Prostate gland (tissue), 2 donors: ENCODE results near the gene CNKSR3.

Source experiments
- POLR2A ChIP-seq: fragments of 450-650 bp; IDR thresholded peaks from one replicate; pipeline ENCODE4 v1.6.1; 2016; ENCODE audit warnings: antibody characterized with exemption, mild to moderate bottlenecking
- POLR2AphosphoS5 ChIP-seq: sonication (generic); formaldehyde crosslinking; IDR thresholded peaks from one replicate; pipeline ENCODE4 v1.6.1; 2017; ENCODE audit warnings: antibody characterized with exemption
- TF ChIP-seq, protein P1 (sequence below), 4 experiments: fragments of 200-600 bp in 2 of 4; fragments of 450-650 bp in 2 of 4; sonication (generic) in 2 of 4; IDR thresholded peaks; 1 replicate in 3 of 4; 2 replicates in 1 of 4; pipeline ENCODE4 v1.5.1; 2016 to 2019; ENCODE audit warnings: antibody characterized with exemption in 4 of 4, mild to moderate bottlenecking in 2 of 4, moderate library complexity in 2 of 4

DNA sequence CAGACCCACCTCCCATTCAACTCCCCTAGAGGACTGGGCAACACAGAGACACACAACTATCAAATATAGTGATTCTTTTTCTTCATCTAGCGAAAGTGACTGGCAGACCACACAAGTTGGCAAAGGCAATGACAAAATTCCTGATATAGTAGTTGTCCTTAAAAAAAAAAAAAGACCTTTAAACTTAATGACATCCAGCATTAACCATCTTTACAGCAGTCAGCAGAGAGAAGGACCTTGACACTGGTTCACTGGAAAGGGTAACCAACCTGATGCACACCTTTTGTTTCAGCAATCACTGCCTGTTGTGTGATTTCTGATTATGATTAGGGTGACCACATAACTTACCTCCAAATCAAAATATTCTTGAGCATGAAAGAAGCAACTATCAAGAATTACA, 1.7 kb upstream of the CNKSR3 start:
- TF ChIP-seq, protein P1, sequence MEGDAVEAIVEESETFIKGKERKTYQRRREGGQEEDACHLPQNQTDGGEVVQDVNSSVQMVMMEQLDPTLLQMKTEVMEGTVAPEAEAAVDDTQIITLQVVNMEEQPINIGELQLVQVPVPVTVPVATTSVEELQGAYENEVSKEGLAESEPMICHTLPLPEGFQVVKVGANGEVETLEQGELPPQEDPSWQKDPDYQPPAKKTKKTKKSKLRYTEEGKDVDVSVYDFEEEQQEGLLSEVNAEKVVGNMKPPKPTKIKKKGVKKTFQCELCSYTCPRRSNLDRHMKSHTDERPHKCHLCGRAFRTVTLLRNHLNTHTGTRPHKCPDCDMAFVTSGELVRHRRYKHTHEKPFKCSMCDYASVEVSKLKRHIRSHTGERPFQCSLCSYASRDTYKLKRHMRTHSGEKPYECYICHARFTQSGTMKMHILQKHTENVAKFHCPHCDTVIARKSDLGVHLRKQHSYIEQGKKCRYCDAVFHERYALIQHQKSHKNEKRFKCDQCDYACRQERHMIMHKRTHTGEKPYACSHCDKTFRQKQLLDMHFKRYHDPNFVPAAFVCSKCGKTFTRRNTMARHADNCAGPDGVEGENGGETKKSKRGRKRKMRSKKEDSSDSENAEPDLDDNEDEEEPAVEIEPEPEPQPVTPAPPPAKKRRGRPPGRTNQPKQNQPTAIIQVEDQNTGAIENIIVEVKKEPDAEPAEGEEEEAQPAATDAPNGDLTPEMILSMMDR (IDR thresholded peaks at IDR 0.05) = no peak
- no peak for TF ChIP-seq POLR2A
- no peak for TF ChIP-seq POLR2AphosphoS5
